ENCODE data around the gene AFF1.

DNA sequence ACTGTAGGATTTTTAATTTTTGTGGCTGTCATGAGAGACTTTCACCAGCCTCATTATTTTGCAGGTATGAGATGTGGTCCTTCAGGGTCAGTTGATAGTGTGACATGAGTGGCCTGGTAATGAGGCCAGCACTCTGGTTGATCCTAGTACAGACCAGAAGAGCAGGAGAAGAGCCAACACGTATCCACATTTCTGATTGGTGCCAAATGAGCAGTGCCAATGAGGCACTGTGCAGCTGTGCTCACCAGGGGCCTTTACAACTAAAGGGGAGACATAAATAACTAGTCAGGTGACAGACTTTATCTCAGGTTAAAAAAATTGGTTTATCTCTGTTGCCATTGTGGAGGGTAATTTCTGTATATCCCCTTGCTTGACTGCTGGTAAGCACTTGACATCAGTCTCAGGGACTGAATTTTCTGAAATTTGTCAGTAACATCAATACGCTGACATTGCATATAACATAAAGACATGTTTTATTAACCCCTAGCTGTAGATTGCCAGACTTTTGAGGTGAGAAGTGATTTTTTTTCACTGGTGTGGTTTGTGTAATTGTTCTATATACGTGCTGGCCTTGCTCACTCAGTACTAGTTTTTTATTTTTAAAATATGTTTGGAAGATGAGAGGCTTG lies 101.2 kb downstream of the AFF1 start:
- TF ChIP-seq, protein P1, sequence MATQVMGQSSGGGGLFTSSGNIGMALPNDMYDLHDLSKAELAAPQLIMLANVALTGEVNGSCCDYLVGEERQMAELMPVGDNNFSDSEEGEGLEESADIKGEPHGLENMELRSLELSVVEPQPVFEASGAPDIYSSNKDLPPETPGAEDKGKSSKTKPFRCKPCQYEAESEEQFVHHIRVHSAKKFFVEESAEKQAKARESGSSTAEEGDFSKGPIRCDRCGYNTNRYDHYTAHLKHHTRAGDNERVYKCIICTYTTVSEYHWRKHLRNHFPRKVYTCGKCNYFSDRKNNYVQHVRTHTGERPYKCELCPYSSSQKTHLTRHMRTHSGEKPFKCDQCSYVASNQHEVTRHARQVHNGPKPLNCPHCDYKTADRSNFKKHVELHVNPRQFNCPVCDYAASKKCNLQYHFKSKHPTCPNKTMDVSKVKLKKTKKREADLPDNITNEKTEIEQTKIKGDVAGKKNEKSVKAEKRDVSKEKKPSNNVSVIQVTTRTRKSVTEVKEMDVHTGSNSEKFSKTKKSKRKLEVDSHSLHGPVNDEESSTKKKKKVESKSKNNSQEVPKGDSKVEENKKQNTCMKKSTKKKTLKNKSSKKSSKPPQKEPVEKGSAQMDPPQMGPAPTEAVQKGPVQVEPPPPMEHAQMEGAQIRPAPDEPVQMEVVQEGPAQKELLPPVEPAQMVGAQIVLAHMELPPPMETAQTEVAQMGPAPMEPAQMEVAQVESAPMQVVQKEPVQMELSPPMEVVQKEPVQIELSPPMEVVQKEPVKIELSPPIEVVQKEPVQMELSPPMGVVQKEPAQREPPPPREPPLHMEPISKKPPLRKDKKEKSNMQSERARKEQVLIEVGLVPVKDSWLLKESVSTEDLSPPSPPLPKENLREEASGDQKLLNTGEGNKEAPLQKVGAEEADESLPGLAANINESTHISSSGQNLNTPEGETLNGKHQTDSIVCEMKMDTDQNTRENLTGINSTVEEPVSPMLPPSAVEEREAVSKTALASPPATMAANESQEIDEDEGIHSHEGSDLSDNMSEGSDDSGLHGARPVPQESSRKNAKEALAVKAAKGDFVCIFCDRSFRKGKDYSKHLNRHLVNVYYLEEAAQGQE (IDR thresholded peaks at IDR 0.05; ENCODE audit: low read depth): no peak
- no peak for TF ChIP-seq NFIC (IDR thresholded peaks at IDR 0.05)
- TF ChIP-seq EGR1 (IDR thresholded peaks at IDR 0.05): no peak
- no peak for TF ChIP-seq CEBPB (IDR thresholded peaks at IDR 0.05)
- TF ChIP-seq, protein P2, sequence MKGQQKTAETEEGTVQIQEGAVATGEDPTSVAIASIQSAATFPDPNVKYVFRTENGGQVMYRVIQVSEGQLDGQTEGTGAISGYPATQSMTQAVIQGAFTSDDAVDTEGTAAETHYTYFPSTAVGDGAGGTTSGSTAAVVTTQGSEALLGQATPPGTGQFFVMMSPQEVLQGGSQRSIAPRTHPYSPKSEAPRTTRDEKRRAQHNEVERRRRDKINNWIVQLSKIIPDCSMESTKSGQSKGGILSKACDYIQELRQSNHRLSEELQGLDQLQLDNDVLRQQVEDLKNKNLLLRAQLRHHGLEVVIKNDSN (IDR thresholded peaks at IDR 0.05): no peak
